Adrenal gland (tissue), 5 donors: Measurements from ENCODE around the gene PRIM2.
"Not testable (repeated sequence)": the region's sequence is repeated elsewhere in the genome, so short reads cannot be mapped to it uniquely, and the experiment has no call there.

Experiments used
- POLR2A ChIP-seq, 2 donors: fragments of 450-650 bp; IDR thresholded peaks; one replicate each; pipeline ENCODE4 v1.6.1; 2017; ENCODE audit warnings: antibody characterized with exemption in 2 of 2, mild to moderate bottlenecking in 2 of 2, moderate library complexity in 1 of 2
- TF ChIP-seq, protein P1 (sequence below), 6 experiments: fragments of 450-650 bp in 4 of 6; fragments of 200-600 bp in 2 of 6; sonication (generic) in 1 of 6; IDR thresholded peaks; 1 replicate in 5 of 6; 2 replicates in 1 of 6; pipeline versions ENCODE4 v1.5.1 to v1.8.0; 2016 to 2021; ENCODE audit warnings: antibody characterized with exemption in 6 of 6, mild to moderate bottlenecking in 2 of 6, moderate library complexity in 1 of 6
- donor health status: DM: no; HTN: no; CAD: no.

DNA sequence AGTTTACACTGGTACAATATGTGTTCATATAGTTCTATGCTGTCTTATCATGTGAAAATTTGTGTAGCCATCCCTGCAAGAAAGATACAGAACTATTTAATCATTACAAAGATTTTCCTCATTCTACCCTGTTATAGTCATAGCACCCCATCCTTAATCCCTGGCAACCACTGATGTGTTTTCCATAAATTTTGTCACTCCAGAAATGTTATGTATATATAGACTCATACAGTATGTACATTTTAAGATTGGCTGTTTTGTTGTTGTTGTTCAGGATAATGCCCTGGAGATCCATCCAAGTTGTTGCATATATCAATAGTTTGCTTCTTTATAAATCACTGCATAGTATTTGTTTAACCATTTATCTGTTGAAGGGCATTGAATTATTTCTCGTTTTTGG, 163.7 kb downstream of the PRIM2 start:
- TF ChIP-seq, protein P1, sequence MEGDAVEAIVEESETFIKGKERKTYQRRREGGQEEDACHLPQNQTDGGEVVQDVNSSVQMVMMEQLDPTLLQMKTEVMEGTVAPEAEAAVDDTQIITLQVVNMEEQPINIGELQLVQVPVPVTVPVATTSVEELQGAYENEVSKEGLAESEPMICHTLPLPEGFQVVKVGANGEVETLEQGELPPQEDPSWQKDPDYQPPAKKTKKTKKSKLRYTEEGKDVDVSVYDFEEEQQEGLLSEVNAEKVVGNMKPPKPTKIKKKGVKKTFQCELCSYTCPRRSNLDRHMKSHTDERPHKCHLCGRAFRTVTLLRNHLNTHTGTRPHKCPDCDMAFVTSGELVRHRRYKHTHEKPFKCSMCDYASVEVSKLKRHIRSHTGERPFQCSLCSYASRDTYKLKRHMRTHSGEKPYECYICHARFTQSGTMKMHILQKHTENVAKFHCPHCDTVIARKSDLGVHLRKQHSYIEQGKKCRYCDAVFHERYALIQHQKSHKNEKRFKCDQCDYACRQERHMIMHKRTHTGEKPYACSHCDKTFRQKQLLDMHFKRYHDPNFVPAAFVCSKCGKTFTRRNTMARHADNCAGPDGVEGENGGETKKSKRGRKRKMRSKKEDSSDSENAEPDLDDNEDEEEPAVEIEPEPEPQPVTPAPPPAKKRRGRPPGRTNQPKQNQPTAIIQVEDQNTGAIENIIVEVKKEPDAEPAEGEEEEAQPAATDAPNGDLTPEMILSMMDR (IDR thresholded peaks at IDR 0.05), result not testable (repeated sequence)
- TF ChIP-seq POLR2A (IDR thresholded peaks at IDR 0.05), result not testable (repeated sequence)
